Esophagus muscularis mucosa (tissue), 4 donors: ENCODE data around the gene CIC. TPM values are rescaled to one million over a fixed set of nuclear protein-coding genes. Genes with fewer than 3 reads are reported as not detected.

ENCODE experiments used
- DNase-seq: peaks from one replicate; pipeline ENCODE4 v3.0.0-alpha.2; 2017; ENCODE audit errors: extremely low spot score
- H3K27ac ChIP-seq, 4 donors: fragments of 200-600 bp; sonication (generic); replicated peaks in 1 of 4; 1 replicate in 3 of 4; 2 replicates in 1 of 4; pipeline ENCODE4 v1.5.1; 2016 to 2019; ENCODE audit warnings: mild to moderate bottlenecking in 1 of 4
- H3K27me3 ChIP-seq, 4 donors: fragments of 200-600 bp; sonication (generic); one replicate each; pipeline versions ENCODE4 v1.5.1 to v1.6.0; 2016 to 2019
- H3K36me3 ChIP-seq, 4 donors: fragments of 200-600 bp; sonication (generic); one replicate each; pipeline ENCODE4 v1.5.1; 2016 to 2019
- H3K4me1 ChIP-seq, 4 donors: fragments of 200-600 bp; sonication (generic); one replicate each; pipeline ENCODE4 v1.5.1; 2016 to 2019
- H3K4me3 ChIP-seq, 4 donors: fragments of 200-600 bp; sonication (generic); 1 replicate in 2 of 4; 2 replicates in 2 of 4; pipeline ENCODE4 v1.5.1; 2016 to 2019; ENCODE audit warnings: mild to moderate bottlenecking in 4 of 4, moderate library complexity in 1 of 4
- H3K9me3 ChIP-seq, 4 donors: fragments of 200-600 bp; sonication (generic); 1 replicate in 3 of 4; 2 replicates in 1 of 4; pipeline ENCODE4 v1.5.1; 2016 to 2019
- EP300 ChIP-seq: sonication (generic); formaldehyde crosslinking; IDR thresholded peaks from one replicate; pipeline ENCODE4 v1.6.1; 2017; ENCODE audit warnings: antibody characterized with exemption
- POLR2A ChIP-seq: fragments of 450-650 bp; IDR thresholded peaks from one replicate; pipeline ENCODE4 v1.6.1; 2017; ENCODE audit warnings: antibody characterized with exemption, moderate library complexity, mild to moderate bottlenecking, low read depth
- POLR2AphosphoS5 ChIP-seq, 2 donors: sonication (generic); formaldehyde crosslinking; IDR thresholded peaks; one replicate each; pipeline ENCODE4 v1.6.1; 2017; ENCODE audit warnings: antibody characterized with exemption in 2 of 2
- WGBS: methylation state at CpG from one replicate; pipeline ENCODE4 v1.1.5; 2018; 5-methylcytosine and 5-hydroxymethylcytosine counted together
- intact Hi-C: fragments of 100-400 bp; cut with DNase I; formaldehyde crosslinking; loops from one replicate; pipeline ENCODE4 v1.15.1; 2023
- total RNA-seq, 4 donors: library from RNA; depleted of rRNA; stranded (reverse); fragments of >200 nt; gene quantifications; one replicate each; pipeline versions ENCODE4 v1.1.0 to v1.2.1, GENCODE V29; 2016
- TF ChIP-seq, protein P1 (sequence below), 3 experiments: fragments of 200-600 bp in 2 of 3; fragments of 450-650 bp in 1 of 3; sonication (generic) in 2 of 3; IDR thresholded peaks; one replicate each; pipeline ENCODE4 v1.5.1; 2017 to 2019; ENCODE audit warnings: antibody characterized with exemption in 3 of 3, mild to moderate bottlenecking in 2 of 3, moderate library complexity in 1 of 3

CIC gene
- total RNA-seq, 4 donors from 2014 or later: 37.8 to 74.2 (median 56.3) TPM

DNA sequence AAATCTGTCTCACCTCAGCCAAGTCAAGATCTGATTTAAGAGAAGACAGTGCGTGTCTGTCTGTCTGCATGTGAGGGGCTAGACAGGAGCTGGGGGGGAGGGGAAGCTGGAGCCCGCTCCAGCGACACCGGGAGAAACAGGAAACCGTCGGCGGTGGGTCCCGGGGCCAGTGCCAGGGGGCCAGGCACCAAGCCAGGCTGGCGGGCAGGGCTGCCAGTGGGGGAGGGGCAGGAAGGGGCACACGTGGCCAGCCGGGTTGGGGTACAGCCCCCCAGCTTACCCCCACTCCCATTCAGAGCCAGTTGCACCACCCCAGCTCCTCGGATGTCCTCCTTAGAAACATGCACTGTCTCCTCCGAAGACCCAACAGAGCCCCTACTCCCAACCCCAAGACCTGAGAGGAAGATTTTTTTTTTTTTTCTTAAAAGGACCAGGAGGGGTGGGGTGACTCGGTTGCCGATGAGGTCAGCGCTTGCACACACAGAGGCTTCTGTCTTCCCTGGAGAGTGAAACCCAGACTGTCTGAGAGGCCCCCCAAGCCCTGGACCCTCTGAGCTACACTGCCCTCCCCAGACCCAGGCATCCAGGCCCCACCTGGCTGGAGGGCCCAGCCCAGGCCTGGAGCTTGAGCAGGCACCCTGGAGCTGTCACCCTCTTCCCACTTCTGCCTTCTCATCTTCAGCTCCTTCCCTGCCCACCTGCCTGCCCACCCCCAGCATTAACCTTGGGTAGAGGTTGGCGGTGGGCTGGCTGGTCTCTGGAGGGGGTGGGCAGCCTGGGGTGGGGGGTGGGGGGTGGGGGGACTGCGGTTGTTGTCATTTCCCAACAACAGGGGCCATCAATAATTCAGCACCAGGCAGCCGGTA lies 18.2 kb upstream of the CIC start:
- TF ChIP-seq, protein P1, sequence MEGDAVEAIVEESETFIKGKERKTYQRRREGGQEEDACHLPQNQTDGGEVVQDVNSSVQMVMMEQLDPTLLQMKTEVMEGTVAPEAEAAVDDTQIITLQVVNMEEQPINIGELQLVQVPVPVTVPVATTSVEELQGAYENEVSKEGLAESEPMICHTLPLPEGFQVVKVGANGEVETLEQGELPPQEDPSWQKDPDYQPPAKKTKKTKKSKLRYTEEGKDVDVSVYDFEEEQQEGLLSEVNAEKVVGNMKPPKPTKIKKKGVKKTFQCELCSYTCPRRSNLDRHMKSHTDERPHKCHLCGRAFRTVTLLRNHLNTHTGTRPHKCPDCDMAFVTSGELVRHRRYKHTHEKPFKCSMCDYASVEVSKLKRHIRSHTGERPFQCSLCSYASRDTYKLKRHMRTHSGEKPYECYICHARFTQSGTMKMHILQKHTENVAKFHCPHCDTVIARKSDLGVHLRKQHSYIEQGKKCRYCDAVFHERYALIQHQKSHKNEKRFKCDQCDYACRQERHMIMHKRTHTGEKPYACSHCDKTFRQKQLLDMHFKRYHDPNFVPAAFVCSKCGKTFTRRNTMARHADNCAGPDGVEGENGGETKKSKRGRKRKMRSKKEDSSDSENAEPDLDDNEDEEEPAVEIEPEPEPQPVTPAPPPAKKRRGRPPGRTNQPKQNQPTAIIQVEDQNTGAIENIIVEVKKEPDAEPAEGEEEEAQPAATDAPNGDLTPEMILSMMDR (IDR thresholded peaks at IDR 0.05): no peak
- TF ChIP-seq POLR2AphosphoS5 (IDR thresholded peaks at IDR 0.05) (peak in 1 of 2 donors; percentile 10), POLR2A (no peak)
- Histone ChIP-seq H3K36me3 (peaks cover 5 to 37% (median 23%) of the 10 kb centered on the region in 4 donors), H3K4me1 (peaks cover 59 to 81% (median 73%) of the 10 kb centered on the region in 4 donors), H3K9me3 (no peaks in the 10 kb centered on the region), H3K27me3 (no peaks in the 10 kb centered on the region), H3K4me3 (peak overlapping the region; percentile 85 to 98 (median 96)), H3K27ac (peak overlapping the region; percentile 100)
- WGBS: 10% methylated on average over 10 of the region's 19 CpGs
- no peak for DNase-seq
- intact Hi-C loops: no loop called here

DNA sequence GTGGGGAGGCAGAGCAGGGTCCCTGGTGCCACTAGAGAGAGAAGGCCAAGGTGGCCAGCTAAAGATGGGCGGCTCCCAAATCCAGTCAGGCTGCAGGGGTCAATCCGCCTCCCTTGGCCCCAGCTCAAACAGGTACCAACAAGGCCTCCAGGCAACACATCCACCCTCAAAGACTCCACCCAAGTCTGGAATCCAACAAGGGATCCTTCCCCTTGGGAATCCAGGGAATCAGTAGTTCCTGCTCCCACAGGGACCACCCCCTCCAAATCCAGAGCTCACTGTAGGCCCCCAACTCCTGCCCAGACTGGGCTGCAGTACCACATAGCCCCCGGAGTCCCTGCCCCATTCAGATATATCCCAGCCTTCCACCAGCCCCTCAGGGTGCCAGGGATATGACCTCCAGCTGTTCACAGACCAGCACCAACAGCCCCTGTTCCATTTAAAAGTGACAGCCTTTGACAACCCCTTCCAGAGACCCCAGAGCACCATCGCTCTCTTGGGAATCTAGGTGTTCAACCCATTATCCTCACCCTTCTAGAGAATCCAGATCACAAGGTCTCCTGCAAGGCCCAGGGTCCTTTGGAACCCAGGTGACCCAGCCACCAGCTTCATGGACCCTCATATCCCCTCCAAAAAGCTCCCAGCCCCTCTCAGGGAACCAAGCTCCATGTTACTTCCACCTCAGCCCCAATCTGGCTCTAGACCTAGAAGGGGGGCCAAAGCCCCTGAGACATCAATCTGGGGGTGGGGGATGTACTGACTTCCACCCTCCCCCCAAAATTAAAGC lies 17.3 kb upstream of the CIC start:
- Histone ChIP-seq H3K9me3 (no peaks in the 10 kb centered on the region), H3K4me1 (peaks cover 57 to 81% (median 73%) of the 10 kb centered on the region in 4 donors), H3K27ac (peak overlapping the region; percentile 100), H3K4me3 (peak overlapping the region; percentile 85 to 98 (median 96)), H3K27me3 (no peaks in the 10 kb centered on the region), H3K36me3 (peaks cover 5 to 35% (median 23%) of the 10 kb centered on the region in 4 donors)
- DNase-seq: no peak
- intact Hi-C loops: no loop called here
- TF ChIP-seq EP300: no peak
- no peak for TF ChIP-seq POLR2A
- no peak for TF ChIP-seq POLR2AphosphoS5 (IDR thresholded peaks at IDR 0.05)
- TF ChIP-seq, protein P1 (IDR thresholded peaks at IDR 0.05): no peak
- 50% methylated on average over 4 of the region's 4 CpGs for WGBS

DNA sequence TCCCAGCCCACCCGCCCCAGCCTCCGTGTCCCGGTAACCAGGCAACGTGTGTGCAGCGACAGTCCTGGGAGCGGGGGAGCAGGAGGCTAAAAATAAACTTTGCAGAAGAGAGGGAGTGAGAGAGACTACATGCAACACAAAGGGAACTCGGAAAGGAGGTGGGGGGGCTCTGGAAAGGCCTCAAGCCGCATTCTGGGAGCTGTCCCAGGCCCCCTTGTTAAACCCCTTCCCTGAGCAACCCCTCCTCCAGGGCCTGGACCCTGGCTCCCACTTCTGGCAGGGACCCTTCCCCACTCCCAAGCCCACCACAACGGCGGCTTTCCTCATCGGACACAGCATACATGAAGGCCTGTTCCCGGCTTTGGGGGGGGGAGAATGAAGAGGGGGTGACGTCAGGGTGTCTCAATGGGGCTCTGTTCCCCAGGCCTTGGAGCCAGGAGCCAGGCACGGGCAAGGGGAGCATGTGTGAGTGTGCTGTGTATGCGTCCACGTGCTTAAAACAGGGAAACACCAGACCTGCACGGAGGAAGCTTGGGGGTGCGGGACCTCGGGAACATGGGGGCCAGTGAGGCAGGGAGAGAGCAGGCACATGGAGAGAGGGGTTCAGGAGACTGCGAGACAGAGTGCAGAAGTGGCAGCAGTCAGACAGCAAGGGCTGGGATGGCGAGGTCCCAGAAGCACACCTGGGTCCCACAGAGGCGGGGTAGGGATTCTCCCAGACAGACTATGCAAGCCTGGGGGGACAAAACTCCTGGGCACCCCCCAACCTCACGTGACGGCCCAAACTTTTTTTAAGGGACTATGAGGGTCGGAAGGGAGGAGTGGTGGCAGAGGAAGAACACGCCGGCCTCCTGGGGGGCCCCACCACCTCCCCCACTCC lies 16.4 kb upstream of the CIC start:
- Histone ChIP-seq H3K4me1 (peaks cover 57 to 79% (median 72%) of the 10 kb centered on the region in 4 donors), H3K27me3 (no peaks in the 10 kb centered on the region), H3K27ac (peak overlapping the region; percentile 100), H3K4me3 (peak overlapping the region; percentile 85 to 98 (median 96)), H3K36me3 (peaks cover 5 to 27% (median 23%) of the 10 kb centered on the region in 4 donors), H3K9me3 (no peaks in the 10 kb centered on the region)
- WGBS: 1% methylated on average over 16 of the region's 27 CpGs
- intact Hi-C loops: no loop called here
- TF ChIP-seq, protein P1 (IDR thresholded peaks at IDR 0.05): no peak
- TF ChIP-seq EP300 (no peak), POLR2AphosphoS5 (IDR thresholded peaks at IDR 0.05) (peak; percentile 21 to 31), POLR2A (no peak)
- no peak for DNase-seq

DNA sequence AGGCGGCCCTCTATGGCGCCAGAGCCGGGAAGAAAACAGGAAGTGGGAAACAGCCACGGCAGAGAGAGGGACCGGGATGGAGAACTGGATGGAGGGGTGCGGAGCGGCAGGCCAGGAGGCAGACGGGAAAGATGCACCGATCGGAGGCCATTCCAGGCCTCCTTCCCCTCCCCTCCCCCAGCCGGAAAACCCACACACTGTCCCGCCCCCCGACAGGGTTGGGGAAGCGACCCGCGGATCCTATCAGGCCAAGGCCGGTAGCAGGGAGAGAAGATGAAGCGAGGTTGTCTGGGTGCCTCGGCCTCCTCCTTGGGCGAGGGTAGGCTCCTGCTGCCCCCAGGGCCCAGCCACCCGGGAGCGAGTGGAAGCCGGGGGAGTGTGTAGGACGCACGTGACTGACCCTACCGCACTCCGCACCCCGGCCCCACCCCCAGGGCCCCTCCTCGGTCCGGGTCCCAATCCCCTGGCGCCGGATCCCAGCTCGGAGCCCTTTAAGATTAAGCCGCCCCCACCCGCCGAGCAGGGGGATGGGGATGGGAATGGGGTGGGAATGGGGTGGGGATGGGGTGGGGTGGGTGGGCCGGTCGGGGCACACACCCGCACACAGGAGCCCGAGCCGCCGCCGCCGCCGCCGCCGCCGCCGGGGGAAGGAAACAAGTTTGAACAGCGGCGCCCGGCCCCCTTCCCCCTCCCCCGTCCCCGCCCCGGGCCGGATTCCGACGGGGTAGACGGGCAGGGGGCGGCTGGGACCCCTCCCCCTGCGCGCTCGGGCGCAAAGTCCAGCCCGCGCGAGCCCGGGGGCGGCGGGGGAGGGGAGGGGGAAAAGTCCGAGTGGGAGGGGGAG lies 15.6 kb upstream of the CIC start:
- Histone ChIP-seq H3K4me1 (peaks cover 57 to 70% (median 67%) of the 10 kb centered on the region in 4 donors), H3K27ac (peak overlapping the region; percentile 100), H3K9me3 (no peaks in the 10 kb centered on the region), H3K4me3 (peak overlapping the region; percentile 85 to 98 (median 96)), H3K36me3 (peaks cover 5 to 20% (median 18%) of the 10 kb centered on the region in 4 donors), H3K27me3 (no peaks in the 10 kb centered on the region)
- 1% methylated on average over 30 of the region's 71 CpGs for WGBS
- intact Hi-C loops: no loop called here
- TF ChIP-seq POLR2AphosphoS5 (IDR thresholded peaks at IDR 0.05) (peak; percentile 37 to 64), POLR2A (no peak)
- TF ChIP-seq, protein P1 (IDR thresholded peaks at IDR 0.05): no peak
- DNase-seq: no peak
